T47D (cell line): ENCODE data around the gene GPR26.

Experiments used
- DNase-seq, 2 experiments: peaks; one replicate each; pipeline versions ENCODE4 v3.0.0 to v3.0.0-alpha.2; 2011 to 2012; ENCODE audit warnings: low read depth in 1 of 2, low spot score in 1 of 2
- JUND ChIP-seq: IDR thresholded peaks from 2 replicates; pipeline ENCODE4 v1.6.1; 2012; ENCODE audit warnings: low read depth
- in situ Hi-C: cut with HindIII; loops from 2 replicates; pipeline ENCODE4 v1.10.0; 2016; ENCODE audit warnings: low sequenced_read_pairs, low pct_unique_long_range_greater_than_20kb

The GPR26 gene

GRCh38 chr10:123636598-123637325, 29.4 kb upstream of the GPR26 start:
- in situ Hi-C loops = no loop called here
- no peak for DNase-seq

GRCh38 chr10:123637326-123637880, 28.8 kb upstream of the GPR26 start:
- in situ Hi-C loops = no loop called here
- no peak for TF ChIP-seq JUND
- no peak for DNase-seq

More at GRCh38 chr10:123636598-123637325, 29.4 kb upstream of the GPR26 start:
- TF ChIP-seq JUND = no peak

GRCh38 chr10:123639131-123639530, 27.0 kb upstream of the GPR26 start:
- in situ Hi-C loops = no loop called here
- TF ChIP-seq JUND = no peak
- DNase-seq = no peak

GRCh38 chr10:123640016-123640535, 26.1 kb upstream of the GPR26 start:
- no peak for TF ChIP-seq JUND
- in situ Hi-C loops = no loop called here
- DNase-seq = no peak

- DNase-seq = no peak
- in situ Hi-C loops = no loop called here
- no peak for TF ChIP-seq JUND
Observed at GRCh38 chr10:123642293-123642692, 23.9 kb upstream of the GPR26 start.

GRCh38 chr10:123642697-123643096, 23.5 kb upstream of the GPR26 start:
- DNase-seq = peak in 1 of 2 experiments; percentile 62
- no peak for TF ChIP-seq JUND
- in situ Hi-C loops = no loop called here

- TF ChIP-seq JUND = no peak
- DNase-seq = no peak
- in situ Hi-C loops = no loop called here
Observed at GRCh38 chr10:123643315-123643714, 22.8 kb upstream of the GPR26 start.

- in situ Hi-C loops = no loop called here
- DNase-seq = no peak
- no peak for TF ChIP-seq JUND
Observed at GRCh38 chr10:123645016-123645415, 21.1 kb upstream of the GPR26 start.

GRCh38 chr10:123645615-123646014, 20.5 kb upstream of the GPR26 start:
- in situ Hi-C loops = no loop called here
- no peak for TF ChIP-seq JUND
- no peak for DNase-seq

GRCh38 chr10:123648595-123648994, 17.6 kb upstream of the GPR26 start:
- in situ Hi-C loops = no loop called here
- TF ChIP-seq JUND = no peak
- DNase-seq = no peak

- TF ChIP-seq JUND = no peak
- in situ Hi-C loops = no loop called here
- DNase-seq = no peak
Observed at GRCh38 chr10:123649676-123650075, 16.5 kb upstream of the GPR26 start.

GRCh38 chr10:123651421-123652047, 14.6 kb upstream of the GPR26 start:
- no peak for TF ChIP-seq JUND
- in situ Hi-C loops = no loop called here

GRCh38 chr10:123655751-123656150, 10.4 kb upstream of the GPR26 start:
- TF ChIP-seq JUND = no peak
- DNase-seq = no peak
- in situ Hi-C loops = no loop called here

More at GRCh38 chr10:123651421-123652047, 14.6 kb upstream of the GPR26 start:
- no peak for DNase-seq
